Measurements from ENCODE around the gene STK32B.

STK32B gene

DNA sequence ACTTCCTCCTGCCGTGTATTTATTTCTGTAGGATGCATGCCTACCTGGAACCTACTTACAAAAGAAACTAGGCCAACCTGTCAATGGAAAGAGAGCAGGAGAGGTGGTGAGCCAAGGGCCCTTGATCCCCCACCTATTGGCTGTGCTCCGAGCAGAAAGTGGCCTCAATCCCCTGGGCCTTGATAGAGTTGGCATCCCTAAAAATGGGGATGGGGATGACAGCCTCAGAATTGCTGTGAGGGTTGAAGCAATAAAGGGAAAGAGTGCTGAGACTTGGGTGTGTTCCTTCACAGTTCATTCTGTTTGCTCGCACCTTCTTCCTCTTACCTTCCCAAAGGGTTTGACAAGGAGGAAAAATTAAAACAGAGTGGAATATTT lies 314.7 kb downstream of the STK32B start:
- no peaks in the 10 kb centered on the region for H3K27me3 ChIP-seq (ENCODE audit: control insufficient read depth, insufficient read depth, low read length)
- no peaks in the 10 kb centered on the region for H3K36me3 ChIP-seq (ENCODE audit: control insufficient read depth, insufficient read depth, low read length)
- H3K9ac ChIP-seq (ENCODE audit: low read length), result no peak overlapping the region
- peaks cover 9% of the 10 kb centered on the region for H3K4me1 ChIP-seq (ENCODE audit: control insufficient read depth, insufficient read depth, low read length)
- no peaks in the 10 kb centered on the region for H3K9me3 ChIP-seq (ENCODE audit: control insufficient read depth, low read length)
- H3K4me3 ChIP-seq (ENCODE audit: low read length), result no peak overlapping the region

DNA sequence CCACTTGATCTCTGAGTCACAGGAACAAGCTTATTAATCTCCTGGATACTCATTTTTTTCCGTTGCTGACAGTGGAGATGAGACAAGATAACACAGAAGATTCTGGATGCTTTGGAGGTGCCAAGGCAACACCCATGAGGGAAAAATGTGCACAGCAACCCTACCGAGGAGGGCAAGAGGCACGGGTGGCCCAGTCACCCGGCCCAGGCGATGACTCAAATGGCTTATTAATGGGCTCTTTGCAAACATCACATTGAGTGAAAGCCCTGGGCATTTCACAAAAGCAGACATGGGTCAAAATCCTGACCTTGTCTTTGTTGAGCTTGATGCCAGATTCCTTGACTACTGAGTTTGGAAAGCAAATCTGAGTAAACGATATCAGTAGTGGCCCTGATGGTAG lies 315.1 kb downstream of the STK32B start:
- Histone ChIP-seq H3K9me3 (ENCODE audit: control insufficient read depth, low read length) (no peaks in the 10 kb centered on the region), H3K4me3 (ENCODE audit: low read length) (no peak overlapping the region), H3K36me3 (ENCODE audit: control insufficient read depth, insufficient read depth, low read length) (no peaks in the 10 kb centered on the region), H3K27me3 (ENCODE audit: control insufficient read depth, insufficient read depth, low read length) (no peaks in the 10 kb centered on the region), H3K9ac (ENCODE audit: low read length) (no peak overlapping the region), H3K4me1 (ENCODE audit: control insufficient read depth, insufficient read depth, low read length) (peaks cover 9% of the 10 kb centered on the region)

DNA sequence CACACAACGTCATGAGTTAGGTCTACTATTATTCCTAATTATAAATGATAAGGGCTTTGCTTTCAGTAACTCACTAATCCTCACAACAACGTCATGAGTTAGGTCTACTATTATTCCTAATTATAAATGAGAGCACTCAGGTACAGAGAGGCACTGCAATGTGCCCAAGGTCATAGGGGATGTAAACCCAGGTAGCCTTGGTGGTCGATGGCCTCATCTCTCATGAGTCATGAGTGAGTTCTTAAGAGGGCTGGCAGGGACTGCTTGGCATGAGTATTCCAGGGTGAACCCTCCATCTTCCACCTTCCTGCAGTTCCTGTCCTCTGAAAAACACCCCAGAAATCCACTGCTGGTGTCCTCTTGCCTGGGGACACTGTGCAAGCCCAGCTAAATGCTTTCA lies 317.1 kb downstream of the STK32B start:
- no peak overlapping the region for H3K9ac ChIP-seq (ENCODE audit: low read length)
- no peaks in the 10 kb centered on the region for H3K36me3 ChIP-seq (ENCODE audit: control insufficient read depth, insufficient read depth, low read length)
- no peaks in the 10 kb centered on the region for H3K27me3 ChIP-seq (ENCODE audit: control insufficient read depth, insufficient read depth, low read length)
- no peaks in the 10 kb centered on the region for H3K9me3 ChIP-seq (ENCODE audit: control insufficient read depth, low read length)
- no peak overlapping the region for H3K4me3 ChIP-seq (ENCODE audit: low read length)
- H3K4me1 ChIP-seq (ENCODE audit: control insufficient read depth, insufficient read depth, low read length), result peaks cover 9% of the 10 kb centered on the region

DNA sequence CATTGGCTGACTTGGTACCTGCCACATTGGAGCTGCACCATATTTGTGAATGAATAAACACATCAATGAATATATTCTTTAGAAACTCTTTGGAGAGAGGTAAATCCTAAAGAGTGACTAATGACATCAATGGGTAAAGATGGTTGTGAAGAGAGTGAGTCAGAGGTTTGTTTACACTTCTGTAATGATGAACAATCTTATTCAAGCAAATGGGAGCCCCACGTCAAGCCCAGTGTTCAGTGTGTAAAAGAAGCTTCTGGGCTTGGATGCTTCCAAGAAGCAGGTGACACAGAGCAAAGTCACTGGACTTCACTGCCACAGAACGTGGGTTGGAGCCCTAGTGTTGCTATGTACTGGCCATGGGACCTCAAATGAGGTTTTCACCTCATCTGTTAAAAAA lies 319.0 kb downstream of the STK32B start:
- H3K9ac ChIP-seq (ENCODE audit: low read length), result no peak overlapping the region
- no peaks in the 10 kb centered on the region for H3K36me3 ChIP-seq (ENCODE audit: control insufficient read depth, insufficient read depth, low read length)
- no peak overlapping the region for H3K4me3 ChIP-seq (ENCODE audit: low read length)
- H3K9me3 ChIP-seq (ENCODE audit: control insufficient read depth, low read length), result no peaks in the 10 kb centered on the region
- H3K4me1 ChIP-seq (ENCODE audit: control insufficient read depth, insufficient read depth, low read length), result peaks cover 9% of the 10 kb centered on the region
- no peaks in the 10 kb centered on the region for H3K27me3 ChIP-seq (ENCODE audit: control insufficient read depth, insufficient read depth, low read length)

DNA sequence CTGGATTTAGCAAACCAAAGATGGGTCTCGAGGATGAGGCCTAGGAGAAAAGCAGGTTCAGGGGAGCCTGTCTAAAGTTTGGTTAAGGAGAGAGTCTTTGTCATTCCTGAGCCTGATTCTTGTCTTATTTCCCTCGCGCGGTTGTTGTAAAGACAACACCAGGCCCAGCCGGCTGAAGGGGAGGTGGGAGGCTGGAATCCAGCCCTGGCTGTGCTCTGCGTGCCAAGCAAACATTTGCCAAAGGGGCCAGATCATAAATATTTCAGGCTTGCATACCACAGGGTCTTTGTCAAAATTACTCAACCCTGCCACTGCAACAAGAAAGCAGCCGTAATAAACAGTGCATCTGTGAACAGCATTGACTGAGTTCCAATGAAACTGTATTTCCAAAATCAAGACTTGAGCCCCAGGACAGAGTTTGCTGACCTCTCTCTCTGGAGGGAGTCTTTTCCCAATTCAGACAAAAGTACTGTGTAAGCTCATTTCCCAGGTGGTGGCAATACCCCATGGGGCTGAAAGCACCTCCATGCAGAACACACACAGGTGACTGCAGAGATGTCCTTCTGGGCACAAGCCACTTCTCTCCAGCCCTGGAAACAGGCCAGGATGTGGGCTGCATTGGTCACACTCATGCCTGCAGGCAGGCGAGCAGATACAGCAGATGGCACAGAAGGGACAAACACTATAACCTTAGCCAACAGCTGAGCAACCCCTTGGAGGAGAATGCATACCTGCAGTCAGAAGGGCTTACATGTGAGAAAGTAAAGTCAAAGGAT lies 320.3 kb downstream of the STK32B start:
- Histone ChIP-seq H3K4me3 (ENCODE audit: low read length) (no peak overlapping the region), H3K27me3 (ENCODE audit: control insufficient read depth, insufficient read depth, low read length) (no peaks in the 10 kb centered on the region), H3K4me1 (ENCODE audit: control insufficient read depth, insufficient read depth, low read length) (no peaks in the 10 kb centered on the region), H3K9me3 (ENCODE audit: control insufficient read depth, low read length) (no peaks in the 10 kb centered on the region), H3K9ac (ENCODE audit: low read length) (no peak overlapping the region), H3K36me3 (ENCODE audit: control insufficient read depth, insufficient read depth, low read length) (no peaks in the 10 kb centered on the region)

DNA sequence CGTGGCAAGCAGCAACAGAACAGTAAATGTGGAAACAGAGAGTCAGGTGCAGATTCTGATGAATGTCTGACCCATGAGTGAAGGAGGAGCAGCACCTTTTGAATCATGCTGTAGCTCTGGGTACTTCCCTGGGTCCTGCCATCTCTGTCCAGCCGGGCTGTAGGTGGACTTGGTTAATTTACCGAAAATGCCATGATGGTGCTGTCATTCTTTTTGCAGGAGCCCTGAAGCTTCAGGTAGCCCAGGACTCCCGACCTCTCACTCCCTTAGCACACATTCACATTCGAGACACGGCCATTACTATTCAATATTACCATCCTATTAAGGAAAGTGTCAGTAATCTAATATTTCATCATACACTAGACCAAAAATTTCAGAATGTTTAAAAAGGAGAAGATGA lies 320.9 kb downstream of the STK32B start:
- Histone ChIP-seq H3K27me3 (ENCODE audit: control insufficient read depth, insufficient read depth, low read length) (no peaks in the 10 kb centered on the region), H3K36me3 (ENCODE audit: control insufficient read depth, insufficient read depth, low read length) (no peaks in the 10 kb centered on the region), H3K4me3 (ENCODE audit: low read length) (no peak overlapping the region), H3K4me1 (ENCODE audit: control insufficient read depth, insufficient read depth, low read length) (no peaks in the 10 kb centered on the region), H3K9me3 (ENCODE audit: control insufficient read depth, low read length) (no peaks in the 10 kb centered on the region), H3K9ac (ENCODE audit: low read length) (no peak overlapping the region)

DNA sequence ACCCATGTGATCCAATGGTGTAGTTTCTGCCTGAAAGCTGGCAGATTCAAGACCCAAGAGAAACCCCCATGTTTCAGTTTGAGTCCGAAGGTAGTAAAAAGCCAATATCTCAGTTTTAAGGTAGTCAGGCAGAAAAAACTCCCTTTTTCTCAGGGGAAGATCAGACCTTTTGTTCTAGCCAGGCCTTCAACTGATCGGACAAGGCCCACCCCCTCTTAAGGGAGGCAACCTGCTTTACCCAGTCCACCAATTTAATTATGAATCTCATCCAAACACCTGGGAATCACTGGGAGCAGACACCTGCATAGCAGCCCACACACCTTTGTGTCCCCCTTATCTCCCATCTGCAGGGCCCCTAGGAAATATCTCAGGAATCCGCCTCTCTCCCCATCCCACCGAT lies 322.0 kb downstream of the STK32B start:
- Histone ChIP-seq H3K36me3 (ENCODE audit: control insufficient read depth, insufficient read depth, low read length) (no peaks in the 10 kb centered on the region), H3K9me3 (ENCODE audit: control insufficient read depth, low read length) (no peaks in the 10 kb centered on the region), H3K4me1 (ENCODE audit: control insufficient read depth, insufficient read depth, low read length) (no peaks in the 10 kb centered on the region), H3K27me3 (ENCODE audit: control insufficient read depth, insufficient read depth, low read length) (no peaks in the 10 kb centered on the region), H3K4me3 (ENCODE audit: low read length) (no peak overlapping the region), H3K9ac (ENCODE audit: low read length) (no peak overlapping the region)

DNA sequence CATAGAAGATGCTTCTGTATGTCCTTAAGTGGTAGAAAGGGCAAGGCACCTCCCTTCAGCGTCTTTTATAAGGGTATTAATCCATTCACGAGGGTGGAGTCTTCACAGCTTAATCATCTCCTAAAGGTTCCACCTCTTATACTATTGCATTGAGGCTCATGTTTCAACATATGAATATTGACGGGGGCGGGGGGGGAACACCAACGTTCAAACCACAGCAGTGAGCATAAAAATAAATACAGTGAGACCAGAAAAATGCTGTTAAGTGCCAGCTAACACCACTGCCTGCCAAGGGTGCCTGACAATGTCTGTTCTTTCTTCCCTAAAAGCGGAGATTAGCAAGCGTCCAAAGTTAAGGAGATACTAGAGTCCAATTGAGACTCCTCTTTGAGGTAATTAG lies 323.3 kb downstream of the STK32B start:
- Histone ChIP-seq H3K4me1 (ENCODE audit: control insufficient read depth, insufficient read depth, low read length) (no peaks in the 10 kb centered on the region), H3K36me3 (ENCODE audit: control insufficient read depth, insufficient read depth, low read length) (no peaks in the 10 kb centered on the region), H3K27me3 (ENCODE audit: control insufficient read depth, insufficient read depth, low read length) (no peaks in the 10 kb centered on the region), H3K9ac (ENCODE audit: low read length) (no peak overlapping the region), H3K9me3 (ENCODE audit: control insufficient read depth, low read length) (no peaks in the 10 kb centered on the region), H3K4me3 (ENCODE audit: low read length) (no peak overlapping the region)

DNA sequence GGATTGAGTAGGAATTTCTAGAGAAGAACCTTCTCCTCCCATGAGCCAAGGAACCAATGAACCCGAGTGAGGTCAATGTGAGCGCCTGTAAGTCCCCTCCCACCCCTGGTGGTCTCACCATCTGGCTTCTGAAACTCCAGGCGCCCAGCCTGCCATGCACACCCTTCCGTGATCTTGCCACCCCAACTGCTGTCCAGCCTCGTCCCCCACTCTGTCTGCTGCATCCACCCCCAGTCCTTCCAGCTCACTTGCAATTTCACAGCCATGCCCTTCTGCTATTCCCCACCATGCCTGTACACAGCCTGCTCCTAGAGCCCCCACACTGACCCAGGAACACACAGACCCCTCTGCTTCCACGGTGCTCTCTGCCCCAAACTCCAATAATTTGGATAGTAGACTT lies 323.7 kb downstream of the STK32B start:
- Histone ChIP-seq H3K9me3 (ENCODE audit: control insufficient read depth, low read length) (no peaks in the 10 kb centered on the region), H3K36me3 (ENCODE audit: control insufficient read depth, insufficient read depth, low read length) (no peaks in the 10 kb centered on the region), H3K27me3 (ENCODE audit: control insufficient read depth, insufficient read depth, low read length) (no peaks in the 10 kb centered on the region), H3K4me1 (ENCODE audit: control insufficient read depth, insufficient read depth, low read length) (no peaks in the 10 kb centered on the region), H3K9ac (ENCODE audit: low read length) (no peak overlapping the region), H3K4me3 (ENCODE audit: low read length) (no peak overlapping the region)

DNA sequence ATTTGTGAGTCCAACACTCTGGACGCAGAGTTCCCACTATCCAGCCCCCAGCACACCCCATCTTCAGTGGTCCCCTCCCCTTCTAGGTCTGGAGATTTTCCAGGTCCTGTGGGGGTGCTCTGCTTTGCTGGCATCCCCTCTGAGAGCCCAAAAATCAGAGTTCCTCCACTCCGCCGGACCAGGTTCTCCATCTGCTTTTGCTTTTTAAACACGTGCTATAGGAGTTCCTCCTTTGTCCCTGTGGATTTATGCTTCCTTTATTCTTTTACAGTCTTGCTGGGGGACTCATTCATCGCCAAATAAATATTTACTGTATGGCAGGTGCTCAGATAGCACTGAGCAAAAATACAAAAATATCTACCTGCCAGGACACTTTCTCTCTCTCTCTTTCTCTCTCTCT lies 324.7 kb downstream of the STK32B start:
- no peak overlapping the region for H3K4me3 ChIP-seq (ENCODE audit: low read length)
- no peak overlapping the region for H3K9ac ChIP-seq (ENCODE audit: low read length)
- H3K4me1 ChIP-seq (ENCODE audit: control insufficient read depth, insufficient read depth, low read length), result no peaks in the 10 kb centered on the region
- no peaks in the 10 kb centered on the region for H3K36me3 ChIP-seq (ENCODE audit: control insufficient read depth, insufficient read depth, low read length)
- no peaks in the 10 kb centered on the region for H3K27me3 ChIP-seq (ENCODE audit: control insufficient read depth, insufficient read depth, low read length)
- H3K9me3 ChIP-seq (ENCODE audit: control insufficient read depth, low read length), result no peaks in the 10 kb centered on the region

DNA sequence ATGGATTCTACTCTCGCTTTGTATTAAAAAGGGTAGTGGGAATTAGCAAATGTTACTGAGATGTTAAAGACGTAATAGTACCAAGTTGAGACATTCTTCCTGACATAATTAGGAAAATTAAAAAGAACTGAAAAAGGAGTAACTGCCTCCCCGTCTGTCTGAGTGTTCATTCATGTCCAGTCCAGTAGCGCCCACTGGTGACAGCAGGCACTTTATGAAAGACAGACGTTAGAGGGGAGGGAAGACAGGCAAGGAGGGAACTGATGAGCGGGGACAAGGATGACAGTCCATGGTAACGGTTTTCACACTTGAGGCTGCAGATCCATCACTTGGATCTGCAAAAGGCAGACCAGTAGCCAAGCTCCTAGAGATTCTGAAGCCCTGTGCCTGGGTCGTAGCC lies 326.7 kb downstream of the STK32B start:
- no peak overlapping the region for H3K9ac ChIP-seq (ENCODE audit: low read length)
- H3K4me1 ChIP-seq (ENCODE audit: control insufficient read depth, insufficient read depth, low read length), result no peaks in the 10 kb centered on the region
- H3K36me3 ChIP-seq (ENCODE audit: control insufficient read depth, insufficient read depth, low read length), result no peaks in the 10 kb centered on the region
- H3K9me3 ChIP-seq (ENCODE audit: control insufficient read depth, low read length), result no peaks in the 10 kb centered on the region
- no peak overlapping the region for H3K4me3 ChIP-seq (ENCODE audit: low read length)
- no peaks in the 10 kb centered on the region for H3K27me3 ChIP-seq (ENCODE audit: control insufficient read depth, insufficient read depth, low read length)

DNA sequence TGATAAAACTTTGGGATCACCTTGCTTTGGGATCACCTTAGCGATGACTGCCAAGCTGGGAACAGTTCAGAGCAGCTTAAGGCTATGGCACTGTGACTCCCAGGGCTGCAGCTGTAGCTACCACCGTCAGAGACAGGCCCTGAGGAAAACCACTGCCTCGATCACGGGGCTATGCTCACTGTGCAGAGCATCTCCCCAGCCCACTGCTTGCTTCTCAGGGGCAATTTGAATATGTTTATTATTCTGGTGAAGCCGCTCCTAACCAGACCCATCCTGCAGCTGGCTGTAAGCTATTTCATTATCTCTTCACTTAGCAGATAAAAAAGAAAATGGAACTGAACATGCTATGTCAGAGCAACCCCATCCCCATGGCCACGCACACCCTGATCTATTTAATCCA lies 328.6 kb downstream of the STK32B start:
- no peaks in the 10 kb centered on the region for H3K36me3 ChIP-seq (ENCODE audit: control insufficient read depth, insufficient read depth, low read length)
- H3K4me3 ChIP-seq (ENCODE audit: low read length), result no peak overlapping the region
- H3K9ac ChIP-seq (ENCODE audit: low read length), result no peak overlapping the region
- H3K4me1 ChIP-seq (ENCODE audit: control insufficient read depth, insufficient read depth, low read length), result peaks cover 3% of the 10 kb centered on the region
- H3K27me3 ChIP-seq (ENCODE audit: control insufficient read depth, insufficient read depth, low read length), result no peaks in the 10 kb centered on the region
- no peaks in the 10 kb centered on the region for H3K9me3 ChIP-seq (ENCODE audit: control insufficient read depth, low read length)

DNA sequence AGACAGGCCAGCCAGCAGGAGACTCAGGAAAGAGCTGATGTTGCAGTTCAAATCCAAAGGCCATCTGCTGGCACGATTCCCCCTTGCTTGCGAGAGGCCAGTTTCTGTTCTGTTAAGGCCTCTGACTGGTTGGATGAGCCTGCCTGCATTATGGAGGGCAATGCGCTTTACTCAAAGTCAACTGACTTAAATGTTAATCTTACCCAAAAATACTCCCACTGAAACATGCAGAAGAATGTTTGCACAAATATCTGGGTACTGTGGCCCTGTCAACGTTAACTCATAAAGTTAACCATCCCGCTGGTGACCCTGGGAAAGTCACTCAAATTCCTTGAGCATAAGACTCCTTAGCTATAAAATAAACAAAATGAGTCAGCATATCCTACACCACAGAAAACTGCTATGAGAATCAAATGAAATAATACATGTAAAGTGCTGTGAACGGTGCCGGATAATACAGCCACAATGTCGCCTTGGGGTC lies 330.7 kb downstream of the STK32B start:
- H3K9ac ChIP-seq (ENCODE audit: low read length), result no peak overlapping the region
- peaks cover 10% of the 10 kb centered on the region for H3K4me1 ChIP-seq (ENCODE audit: control insufficient read depth, insufficient read depth, low read length)
- no peaks in the 10 kb centered on the region for H3K27me3 ChIP-seq (ENCODE audit: control insufficient read depth, insufficient read depth, low read length)
- no peaks in the 10 kb centered on the region for H3K9me3 ChIP-seq (ENCODE audit: control insufficient read depth, low read length)
- H3K4me3 ChIP-seq (ENCODE audit: low read length), result no peak overlapping the region
- no peaks in the 10 kb centered on the region for H3K36me3 ChIP-seq (ENCODE audit: control insufficient read depth, insufficient read depth, low read length)

Measured in mucosa of stomach (tissue), 1 donor.